Common myeloid progenitor, CD34-positive (primary cell): Measurements from ENCODE around the gene SINHCAF.

Experiments used
- CTCF ChIA-PET: fragments of 350-600 bp; sonication (Branson Sonifier 250); formaldehyde crosslinking; loops from one replicate; lab custom pipeline; 2021; ENCODE audit warnings: antibody characterized with exemption; lab: Charles Lee
- POLR2A ChIA-PET: fragments of 350-600 bp; sonication (Branson Sonifier 250); formaldehyde crosslinking; loops from one replicate; lab custom pipeline; 2021; ENCODE audit warnings: antibody characterized with exemption; lab: Charles Lee
- DNase-seq, 3 donors: peaks; one replicate each; pipeline versions ENCODE4 v3.0.0 to v3.0.0-alpha.2; 2013
- H3K27ac ChIP-seq, 2 experiments: 1 replicate in 1 of 2; 2 replicates in 1 of 2; pipeline ENCODE4 v1.7.0; 2013; ENCODE audit warnings: inconsistent platforms in 2 of 2, low read length in 2 of 2, mild to moderate bottlenecking in 2 of 2, low read depth in 1 of 2, moderate library complexity in 1 of 2; ENCODE audit not compliant: severe bottlenecking in 2 of 2, insufficient read depth in 1 of 2, poor library complexity in 1 of 2
- H3K27me3 ChIP-seq, 5 experiments: replicated peaks in 2 of 5; 1 replicate in 3 of 5; 2 replicates in 2 of 5; pipeline versions ENCODE4 v1.6.1 to v1.7.0; 2013; ENCODE audit warnings: low read length in 4 of 5, mild to moderate bottlenecking in 2 of 5, moderate library complexity in 2 of 5, inconsistent platforms in 1 of 5; ENCODE audit not compliant: insufficient read depth in 5 of 5, control insufficient read depth in 4 of 5
- H3K36me3 ChIP-seq, 4 experiments: 1 replicate in 2 of 4; 2 replicates in 2 of 4; pipeline versions ENCODE4 v1.6.1 to v1.7.0; 2013; ENCODE audit warnings: low read length in 3 of 4, control low read depth in 1 of 4, mild to moderate bottlenecking in 1 of 4; ENCODE audit not compliant: control insufficient read depth in 4 of 4, insufficient read depth in 4 of 4
- H3K4me1 ChIP-seq, 4 experiments: 1 replicate in 3 of 4; 2 replicates in 1 of 4; pipeline versions ENCODE4 v1.6.1 to v1.7.1; 2013; ENCODE audit warnings: low read length in 3 of 4, mild to moderate bottlenecking in 3 of 4, control low read depth in 1 of 4, inconsistent platforms in 1 of 4, moderate library complexity in 1 of 4; ENCODE audit not compliant: control insufficient read depth in 4 of 4, insufficient read depth in 4 of 4; ENCODE audit errors: control extremely low read depth in 1 of 4
- H3K4me3 ChIP-seq, 7 experiments: 1 replicate in 4 of 7; 2 replicates in 3 of 7; pipeline versions ENCODE4 v1.5.1 to v1.7.0; 2013; ENCODE audit warnings: mild to moderate bottlenecking in 7 of 7, low read length in 6 of 7, moderate library complexity in 6 of 7, inconsistent platforms in 2 of 7, low read depth in 2 of 7, control low read depth in 1 of 7; ENCODE audit not compliant: insufficient read depth in 4 of 7, control insufficient read depth in 1 of 7; ENCODE audit errors: extremely low read depth in 1 of 7
- H3K9me3 ChIP-seq, 5 experiments: 1 replicate in 4 of 5; 2 replicates in 1 of 5; pipeline versions ENCODE4 v1.6.1 to v1.7.1; 2013; ENCODE audit warnings: low read length in 4 of 5, mild to moderate bottlenecking in 2 of 5, inconsistent platforms in 1 of 5, low read depth in 1 of 5, moderate library complexity in 1 of 5; ENCODE audit not compliant: control insufficient read depth in 4 of 5, insufficient read depth in 2 of 5; ENCODE audit errors: control extremely low read depth in 1 of 5
- WGBS: methylation state at CpG from one replicate; pipeline ENCODE4 v1.1.5; 2013; ENCODE audit not compliant: insufficient coverage; 5-methylcytosine and 5-hydroxymethylcytosine counted together

The SINHCAF gene

DNA sequence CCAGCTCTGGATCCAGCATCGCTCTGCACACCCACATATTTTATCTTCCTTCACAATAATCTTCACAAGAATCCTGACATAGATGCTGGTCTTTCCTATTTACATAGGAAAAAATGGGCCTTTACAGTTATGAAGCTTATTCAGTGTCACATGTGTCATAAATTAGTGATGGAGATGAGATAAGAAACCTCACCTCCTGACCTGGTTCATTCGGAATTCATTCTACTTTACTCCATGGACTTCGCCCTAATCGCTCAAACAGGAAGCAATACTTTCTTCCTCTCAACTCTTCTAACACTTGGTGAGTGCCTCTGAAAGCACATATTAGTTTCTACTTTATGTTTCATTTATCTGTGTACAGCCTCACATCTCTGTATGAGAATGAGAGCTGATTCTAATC lies 12.0 kb upstream of the SINHCAF start:
- no peaks in the 10 kb centered on the region for H3K9me3 ChIP-seq
- ChIA-PET POLR2A (no interaction called here), CTCF (interaction anchor here (0.6 to 1.6 kb wide), 6 partner anchors 8 to 221 kb away, joined by 3 to 5 read pairs (median 3); no protein-coding TSS in a partner anchor)
- DNase-seq = no peak
- H3K4me1 ChIP-seq = peaks cover 0 to 5% (median 0%) of the 10 kb centered on the region in 4 experiments
- H3K4me3 ChIP-seq = no peak overlapping the region
- H3K36me3 ChIP-seq = no peaks in the 10 kb centered on the region
- no peak overlapping the region for H3K27ac ChIP-seq
- no peaks in the 10 kb centered on the region for H3K27me3 ChIP-seq
- WGBS = no CpG with 5 or more reads among the region's 4 CpGs

DNA sequence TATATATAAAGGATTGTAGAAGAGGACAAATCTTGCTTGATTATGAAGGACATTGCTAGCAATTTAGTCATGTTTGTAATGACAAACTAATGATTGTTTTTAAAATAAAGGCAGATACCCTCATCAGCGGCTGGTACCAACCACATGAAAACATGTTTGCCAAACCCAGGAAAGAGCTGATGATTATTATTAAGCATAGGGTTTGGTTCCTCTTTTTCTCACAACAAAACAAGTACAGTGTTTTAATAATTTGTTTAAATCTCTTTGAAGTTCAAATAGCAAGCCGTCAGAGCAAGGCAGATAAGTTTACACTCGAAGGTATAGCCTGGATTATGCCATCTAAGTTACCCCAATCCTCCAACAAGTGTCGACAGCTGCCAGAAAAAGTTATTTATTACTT lies 5.3 kb upstream of the SINHCAF start:
- Histone ChIP-seq H3K27me3 (no peaks in the 10 kb centered on the region), H3K36me3 (no peaks in the 10 kb centered on the region), H3K27ac (no peak overlapping the region), H3K4me1 (peaks cover 0 to 8% (median 2%) of the 10 kb centered on the region in 4 experiments), H3K9me3 (no peaks in the 10 kb centered on the region), H3K4me3 (no peak overlapping the region)
- peak in 2 of 3 donors; percentile 41 to 47 for DNase-seq
- ChIA-PET POLR2A (no interaction called here), CTCF (interaction anchor here (1.6 kb wide), 1 partner anchor 30 kb away, joined by 3 read pairs; no protein-coding TSS in a partner anchor)
- 22% methylated on average over 3 of the region's 4 CpGs for WGBS

GRCh38 chr12:31326736-31327659 lies 1.0 kb upstream of the SINHCAF start:
- H3K36me3 ChIP-seq = no peaks in the 10 kb centered on the region
- CTCF ChIA-PET = interaction anchor here (0.7 kb wide), 1 partner anchor 36 kb away, joined by 3 read pairs; no protein-coding TSS in a partner anchor
- peak overlapping the region in 5 of 7 experiments; percentile 88 to 97 (median 96) for H3K4me3 ChIP-seq
- POLR2A ChIA-PET = interaction anchor here (0.6 kb wide), 1 partner anchor 1258 kb away, joined by 4 read pairs; no protein-coding TSS in a partner anchor
- peaks cover 2 to 32% (median 20%) of the 10 kb centered on the region in 4 experiments for H3K4me1 ChIP-seq
- peak overlapping the region in 1 of 2 experiments; percentile 78 for H3K27ac ChIP-seq
- no peaks in the 10 kb centered on the region for H3K9me3 ChIP-seq
- DNase-seq = no peak
- no peaks in the 10 kb centered on the region for H3K27me3 ChIP-seq
- 78% methylated on average over 10 of the region's 20 CpGs for WGBS

DNA sequence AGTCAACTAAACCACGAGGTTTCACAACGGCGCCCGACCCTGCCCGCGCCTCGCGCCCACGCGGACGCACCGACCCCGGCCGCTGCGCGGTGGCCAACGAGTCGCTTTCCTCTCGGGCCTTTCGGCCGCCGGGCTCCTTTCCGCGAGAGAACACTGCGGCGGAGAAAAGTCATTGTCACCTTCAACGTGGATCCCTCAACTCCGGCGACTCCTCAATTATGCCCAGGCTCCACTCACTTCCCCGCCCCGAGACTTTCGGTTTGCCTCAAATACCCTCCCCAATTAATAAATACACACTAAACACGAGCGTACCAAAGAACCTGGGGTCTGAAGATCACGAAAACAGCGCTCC lies 450 bp downstream of the SINHCAF start:
- Histone ChIP-seq H3K36me3 (no peaks in the 10 kb centered on the region), H3K9me3 (no peaks in the 10 kb centered on the region), H3K27ac (peak overlapping the region; percentile 86 to 95), H3K4me3 (peak overlapping the region; percentile 81 to 97 (median 89)), H3K27me3 (no peaks in the 10 kb centered on the region), H3K4me1 (peaks cover 11 to 47% (median 31%) of the 10 kb centered on the region in 4 experiments)
- ChIA-PET POLR2A (interaction anchor here (0.7 kb wide), 1 partner anchor 25 kb away, joined by 3 read pairs; no protein-coding TSS in a partner anchor), CTCF (interaction anchor here (0.6 to 0.7 kb wide), 2 partner anchors 11 to 253 kb away, joined by 3 read pairs; no protein-coding TSS in a partner anchor)
- 0% methylated on average over 29 of the region's 36 CpGs for WGBS
- no peak for DNase-seq

- Histone ChIP-seq H3K27me3 (no peaks in the 10 kb centered on the region), H3K4me1 (peaks cover 11 to 52% (median 34%) of the 10 kb centered on the region in 4 experiments), H3K4me3 (peak overlapping the region; percentile 81 to 97 (median 89)), H3K36me3 (no peaks in the 10 kb centered on the region), H3K9me3 (no peaks in the 10 kb centered on the region), H3K27ac (peak overlapping the region; percentile 86 to 95)
- CTCF ChIA-PET = no interaction called here
- under 1% methylated on average over 68 of the region's 69 CpGs for whole genome bisulfite sequencing
- POLR2A ChIA-PET = no interaction called here
- DNase-seq = peak in 2 of 3 donors; percentile 41 to 53
These were observed 966 bp downstream of the SINHCAF start for GRCh38 chr12:31324845-31325523.

DNA sequence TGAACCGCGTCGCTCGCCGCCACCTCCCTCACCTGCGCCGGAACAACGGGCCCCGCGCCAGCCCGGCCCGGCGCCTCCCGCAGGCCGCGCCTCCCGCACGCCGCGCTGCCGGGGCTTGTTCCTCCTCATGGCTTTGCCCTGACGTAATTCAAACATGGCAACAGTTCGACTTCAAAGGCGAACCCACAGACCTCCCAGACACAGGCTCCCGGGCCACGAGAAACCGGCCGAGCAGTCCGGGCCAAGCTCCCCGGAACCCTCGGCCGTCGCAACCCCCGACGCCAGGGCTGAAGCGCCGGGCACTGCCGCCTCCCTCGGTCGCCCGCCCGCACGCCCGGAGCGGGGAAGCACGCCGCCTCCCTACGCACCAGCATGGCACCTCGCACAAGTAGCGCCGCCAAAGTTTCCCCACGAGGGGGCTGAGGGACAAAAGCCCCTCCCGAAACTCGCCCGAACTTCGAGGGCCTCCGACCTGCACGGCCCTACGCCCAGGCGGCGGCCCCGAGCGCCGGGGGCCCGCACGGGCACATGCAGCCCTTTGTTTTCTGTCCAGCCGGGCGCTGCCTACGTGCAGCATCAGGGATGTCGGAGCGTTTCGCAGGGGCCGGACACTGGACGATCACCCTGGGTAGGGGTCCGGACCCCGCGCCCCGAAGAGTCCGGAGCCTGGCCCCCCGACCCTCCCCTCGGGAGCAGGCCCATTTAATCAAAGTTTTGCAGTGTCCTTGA lies 1.7 kb downstream of the SINHCAF start:
- Histone ChIP-seq H3K27me3 (no peaks in the 10 kb centered on the region), H3K4me3 (peak overlapping the region; percentile 81 to 97 (median 89)), H3K9me3 (no peaks in the 10 kb centered on the region), H3K36me3 (no peaks in the 10 kb centered on the region), H3K4me1 (peaks cover 11 to 59% (median 40%) of the 10 kb centered on the region in 4 experiments), H3K27ac (peak overlapping the region; percentile 86 to 95)
- CTCF ChIA-PET = interaction anchor here (1.6 kb wide), 1 partner anchor 1763 kb away, joined by 3 read pairs; no protein-coding TSS in a partner anchor
- peak; percentile 86 to 92 (median 88) for DNase-seq
- POLR2A ChIA-PET = no interaction called here
- 0% methylated on average over 74 of the region's 81 CpGs for WGBS
